Gastroesophageal sphincter (tissue), 3 donors: ENCODE measurements around the gene SLC37A1.

Source experiments
- CTCF ChIP-seq, 4 experiments: fragments of 200-600 bp in 2 of 4; fragments of 450-650 bp in 2 of 4; sonication (generic) in 1 of 4; IDR thresholded peaks; one replicate each; pipeline ENCODE4 v1.5.1; 2017 to 2019; ENCODE audit warnings: antibody characterized with exemption in 4 of 4, mild to moderate bottlenecking in 2 of 4, moderate library complexity in 2 of 4
- POLR2A ChIP-seq, 2 donors: fragments of 450-650 bp; IDR thresholded peaks; one replicate each; pipeline ENCODE4 v1.6.1; 2017; ENCODE audit warnings: antibody characterized with exemption in 2 of 2, mild to moderate bottlenecking in 2 of 2, moderate library complexity in 1 of 2

GRCh38 chr21:42479582-42479981 lies 34.1 kb upstream of the SLC37A1 start:
- TF ChIP-seq CTCF (IDR thresholded peaks at IDR 0.05): no peak
- TF ChIP-seq POLR2A (IDR thresholded peaks at IDR 0.05): no peak
